A375 (cell line): ENCODE data around the gene CLCN3. TPM values are rescaled to one million over a fixed set of nuclear protein-coding genes. Genes with fewer than 3 reads are reported as not detected.

Experiments
- total RNA-seq: library from RNA; depleted of rRNA; stranded (reverse); fragments of >200 nt; shearing (Covaris generic); gene quantifications from 2 replicates; pipeline ENCODE4 v1.2.3, GENCODE V29; 2014; rRNA removed

Gene CLCN3
- total RNA-seq = 25.7 and 30.7 TPM in 2 replicates

DNA sequence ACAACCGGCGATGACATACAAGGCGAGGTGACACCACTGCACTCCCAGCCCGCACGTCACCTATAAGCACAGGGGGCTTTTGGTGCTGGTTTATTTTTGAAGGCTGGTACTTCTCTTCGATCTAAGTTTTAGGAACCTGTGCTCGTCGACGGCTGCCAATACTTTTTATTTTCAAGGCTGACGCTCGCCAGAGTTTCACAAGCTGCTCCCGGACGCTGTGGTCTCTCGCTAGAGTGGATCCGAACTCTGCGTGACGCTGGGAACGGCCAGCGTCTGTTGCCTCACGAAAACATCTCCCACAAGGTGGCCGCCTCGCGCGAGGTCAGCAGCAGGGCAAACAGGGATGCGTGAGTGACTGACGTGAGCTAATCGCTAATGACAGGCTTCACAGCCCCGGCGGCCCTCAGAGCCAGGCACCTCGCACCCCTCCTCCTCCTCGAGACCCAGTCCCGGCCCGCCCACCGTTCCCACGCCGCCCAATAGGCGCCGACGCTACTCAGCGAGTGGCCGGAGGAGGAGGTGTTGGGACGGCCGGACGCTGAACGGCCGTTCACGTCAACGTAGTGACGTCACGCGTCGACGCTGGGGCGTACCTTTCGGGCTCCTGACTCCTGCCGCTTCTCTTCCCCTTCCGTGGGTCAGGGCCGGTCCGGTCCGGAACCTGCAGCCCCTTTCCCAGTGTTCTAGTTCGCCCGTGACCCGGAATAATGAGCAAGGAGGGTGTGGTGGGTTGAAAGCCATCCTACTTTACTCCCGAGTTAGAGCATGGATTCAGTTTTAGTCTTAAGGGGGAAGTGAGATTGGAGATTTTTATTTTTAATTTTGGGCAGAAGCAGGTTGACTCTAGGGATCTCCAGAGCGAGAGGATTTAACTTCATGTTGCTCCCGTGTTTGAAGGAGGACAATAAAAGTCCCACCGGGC is at the start of gene CLCN3:
CLCN3 (plus strand) TSS at position 621 of the 922 bp plus-strand sequence. CDS start 15,351 bp downstream, outside the sequence.

DNA sequence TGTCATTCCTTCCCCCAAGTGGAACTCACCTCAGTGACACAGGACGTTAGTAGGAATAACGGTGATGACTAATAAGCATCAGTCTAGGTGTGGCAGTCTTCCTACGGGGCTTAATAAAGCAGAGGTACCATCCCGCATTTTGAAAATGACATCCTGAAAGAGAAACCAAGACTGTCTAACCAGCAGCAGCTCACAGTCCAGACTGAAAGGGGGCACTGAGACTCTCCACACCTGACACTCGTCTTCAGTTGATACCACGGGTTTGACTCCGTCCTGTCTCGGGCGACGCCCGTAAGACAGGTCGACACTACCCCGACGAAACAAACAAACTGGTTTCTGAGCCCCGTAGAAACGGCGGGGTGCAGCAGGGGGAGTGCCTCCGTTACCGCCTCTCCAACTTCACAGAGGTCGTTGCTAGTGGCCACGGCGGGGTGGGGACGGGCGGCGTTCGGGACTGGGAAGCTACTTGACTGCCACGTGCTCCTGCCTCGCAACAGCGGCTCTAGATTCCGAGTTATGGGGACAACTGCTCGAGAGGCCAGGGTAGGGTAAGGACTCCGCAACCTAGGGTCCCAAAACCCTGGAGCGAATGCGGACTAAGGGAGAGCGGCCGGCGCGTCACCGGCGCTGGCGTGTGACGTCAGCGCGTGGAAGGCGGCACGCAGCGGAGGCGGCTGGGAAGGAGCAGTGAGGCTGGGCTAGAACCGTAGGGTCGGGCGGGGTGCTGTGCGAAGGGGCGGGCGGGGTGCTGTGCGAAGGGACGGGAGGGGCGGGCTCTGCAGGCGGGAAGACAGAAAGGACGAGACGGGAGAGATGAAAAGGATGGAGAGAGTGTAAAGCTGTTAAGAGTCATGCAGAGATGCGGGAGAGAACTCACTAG is 8.1 kb upstream of the CLCN3 start, which contains the start of gene NEK1:
NEK1 (minus strand) TSS at position 593 of the 880 bp plus-strand sequence. CDS start 9,953 bp downstream, outside the sequence.

GRCh38 chr4:169757575-169758184 is 137.3 kb downstream of the CLCN3 start, which contains the start of gene HPF1:
Gene HPF1 (minus strand): TSS chr4:169757944. CDS start chr4:169757877, 67 bp downstream.

Other genes starting within 250 kb of the CLCN3 start
- gene NEK1, start 8.0 kb upstream of the CLCN3 start, total RNA-seq = 5.0 and 6.7 TPM in 2 replicates
- gene HPF1, start 137.4 kb downstream of the CLCN3 start, total RNA-seq = 13.4 and 15.6 TPM in 2 replicates